Natural killer cell (primary cell): ENCODE data around the gene MRPL34. TPM values are rescaled to one million over a fixed set of nuclear protein-coding genes. Genes with fewer than 3 reads are reported as not detected.

Experiments used
- ATAC-seq, 3 donors: fragments of 150-1000 bp in 2 of 3; fragments of 200-7000 bp in 1 of 3; cut with Tn5 transposase; 1 replicate in 1 of 3; 2 replicates in 2 of 3; pipeline ENCODE4 v1.10.0; 2021; ENCODE audit warnings: mild to moderate bottlenecking in 2 of 3, moderate library complexity in 2 of 3
- DNase-seq, 2 donors: peaks; one replicate each; pipeline versions ENCODE4 v3.0.0 to v3.0.0-alpha.2; 2013 to 2021; ENCODE audit warnings: mixed read lengths in 1 of 2
- H3K27ac ChIP-seq: one replicate; pipeline ENCODE4 v1.5.1; 2013; ENCODE audit warnings: mild to moderate bottlenecking, low read length
- H3K27me3 ChIP-seq: one replicate; pipeline ENCODE4 v1.6.1; 2013; ENCODE audit warnings: low read length; ENCODE audit not compliant: control insufficient read depth, insufficient read depth
- H3K36me3 ChIP-seq: one replicate; pipeline ENCODE4 v1.6.1; 2013; ENCODE audit warnings: low read length; ENCODE audit not compliant: control insufficient read depth, insufficient read depth
- H3K4me1 ChIP-seq: one replicate; pipeline ENCODE4 v1.6.1; 2013; ENCODE audit warnings: low read length; ENCODE audit not compliant: control insufficient read depth, insufficient read depth
- H3K4me3 ChIP-seq: one replicate; pipeline ENCODE4 v1.5.1; 2013; ENCODE audit warnings: low read length
- H3K9me3 ChIP-seq: one replicate; pipeline ENCODE4 v1.6.1; 2013; ENCODE audit warnings: low read length; ENCODE audit not compliant: control insufficient read depth, insufficient read depth
- H3K27ac Mint-ChIP-seq, 2 donors: one replicate each; pipeline ENCODE4 v1.8.0; 2022; ENCODE audit warnings: mild to moderate bottlenecking in 2 of 2, mixed read lengths in 2 of 2, moderate library complexity in 1 of 2
- H3K27me3 Mint-ChIP-seq, 2 donors: one replicate each; pipeline ENCODE4 v1.8.0; 2022; ENCODE audit warnings: low read depth in 2 of 2, mixed read lengths in 2 of 2
- H3K36me3 Mint-ChIP-seq: one replicate; pipeline ENCODE4 v1.8.0; 2022; ENCODE audit warnings: mixed read lengths
- H3K4me1 Mint-ChIP-seq, 2 donors: one replicate each; pipeline ENCODE4 v1.8.0; 2022; ENCODE audit warnings: mixed read lengths in 2 of 2
- H3K4me3 Mint-ChIP-seq: one replicate; pipeline ENCODE4 v1.8.0; 2022; ENCODE audit warnings: mild to moderate bottlenecking, moderate library complexity, mixed read lengths
- H3K9me3 Mint-ChIP-seq, 2 donors: one replicate each; pipeline ENCODE4 v1.8.0; 2022; ENCODE audit warnings: mixed read lengths in 2 of 2
- WGBS: methylation state at CpG from one replicate; pipeline ENCODE4 v1.1.7; 2013; ENCODE audit warnings: missing lambda C conversion rate; ENCODE audit not compliant: insufficient coverage; 5-methylcytosine and 5-hydroxymethylcytosine counted together
- intact Hi-C: fragments of 100-400 bp; cut with micrococcal nuclease; formaldehyde crosslinking; loops from one replicate; pipeline ENCODE4 v1.14.2; 2022
- total RNA-seq, 4 donors: library from RNA; stranded (reverse); fragments of 120-200 nt in 1 of 4; gene quantifications; one replicate each; pipeline versions ENCODE4 v1.2.3 to v1.2.4, GENCODE V29; 2013 to 2022
- TF ChIP-seq, protein P1 (sequence below): fragments of 200-600 bp; IDR thresholded peaks from one replicate; pipeline ENCODE4 v1.8.0; 2022; ENCODE audit warnings: antibody characterized with exemption

MRPL34 gene
- total RNA-seq, 3 donors from 2014 or later (not counting 1 experiment from before 2014, with no cell fraction given) = 26.9 to 40.8 (median 39.4) TPM

- Mint-ChIP-seq H3K36me3 (no peaks in the 10 kb centered on the region), H3K4me3 (no peak overlapping the region), H3K27ac (no peak overlapping the region), H3K9me3 (no peaks in the 10 kb centered on the region), H3K4me1 (no peaks in the 10 kb centered on the region), H3K27me3 (no peaks in the 10 kb centered on the region)
- Histone ChIP-seq H3K27ac (no peak overlapping the region), H3K4me3 (no peak overlapping the region), H3K36me3 (peaks cover 51% of the 10 kb centered on the region), H3K27me3 (no peaks in the 10 kb centered on the region), H3K9me3 (no peaks in the 10 kb centered on the region), H3K4me1 (no peaks in the 10 kb centered on the region)
- WGBS = 98% methylated on average over 17 of the region's 19 CpGs
- DNase-seq (no peak), ATAC-seq (no peak)
- intact Hi-C loops = no loop called here
- TF ChIP-seq, protein P1, sequence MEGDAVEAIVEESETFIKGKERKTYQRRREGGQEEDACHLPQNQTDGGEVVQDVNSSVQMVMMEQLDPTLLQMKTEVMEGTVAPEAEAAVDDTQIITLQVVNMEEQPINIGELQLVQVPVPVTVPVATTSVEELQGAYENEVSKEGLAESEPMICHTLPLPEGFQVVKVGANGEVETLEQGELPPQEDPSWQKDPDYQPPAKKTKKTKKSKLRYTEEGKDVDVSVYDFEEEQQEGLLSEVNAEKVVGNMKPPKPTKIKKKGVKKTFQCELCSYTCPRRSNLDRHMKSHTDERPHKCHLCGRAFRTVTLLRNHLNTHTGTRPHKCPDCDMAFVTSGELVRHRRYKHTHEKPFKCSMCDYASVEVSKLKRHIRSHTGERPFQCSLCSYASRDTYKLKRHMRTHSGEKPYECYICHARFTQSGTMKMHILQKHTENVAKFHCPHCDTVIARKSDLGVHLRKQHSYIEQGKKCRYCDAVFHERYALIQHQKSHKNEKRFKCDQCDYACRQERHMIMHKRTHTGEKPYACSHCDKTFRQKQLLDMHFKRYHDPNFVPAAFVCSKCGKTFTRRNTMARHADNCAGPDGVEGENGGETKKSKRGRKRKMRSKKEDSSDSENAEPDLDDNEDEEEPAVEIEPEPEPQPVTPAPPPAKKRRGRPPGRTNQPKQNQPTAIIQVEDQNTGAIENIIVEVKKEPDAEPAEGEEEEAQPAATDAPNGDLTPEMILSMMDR = no peak
These were observed 30.1 kb upstream of the MRPL34 start for GRCh38 chr19:17275441-17276175.

DNA sequence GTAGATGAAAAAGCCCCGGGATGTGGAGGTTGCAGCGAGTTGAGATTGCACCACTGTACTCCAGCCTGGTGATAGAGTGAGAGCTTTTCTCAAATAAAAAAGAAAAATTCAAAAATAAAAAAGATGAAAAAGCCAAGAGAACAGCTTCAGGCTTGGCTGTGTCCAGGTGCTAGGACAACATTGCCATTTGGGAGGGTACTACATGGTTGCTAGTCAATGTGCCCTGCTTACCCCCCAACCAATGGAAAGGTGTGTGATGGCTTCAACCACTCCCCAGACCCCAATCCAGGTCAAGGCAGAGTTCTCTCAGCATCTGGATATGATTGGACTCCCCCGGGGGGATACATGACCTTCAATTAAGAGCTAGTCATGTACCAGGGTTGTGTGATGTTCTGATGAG, 26.2 kb upstream of the MRPL34 start:
- H3K4me3 Mint-ChIP-seq = no peak overlapping the region
- no peak for ATAC-seq
- Histone ChIP-seq H3K9me3 (no peaks in the 10 kb centered on the region), H3K27me3 (peaks cover 12% of the 10 kb centered on the region), H3K27ac (no peak overlapping the region), H3K36me3 (peaks cover 28% of the 10 kb centered on the region), H3K4me3 (no peak overlapping the region), H3K4me1 (peaks cover 19% of the 10 kb centered on the region)
- 86% methylated on average over 3 of the region's 3 CpGs for WGBS
- peaks cover 0 to 17% of the 10 kb centered on the region in 2 donors for H3K27me3 Mint-ChIP-seq
- H3K9me3 Mint-ChIP-seq = no peaks in the 10 kb centered on the region
- TF ChIP-seq, protein P1 = no peak
- no peaks in the 10 kb centered on the region for H3K36me3 Mint-ChIP-seq
- DNase-seq = no peak
- H3K27ac Mint-ChIP-seq = no peak overlapping the region
- H3K4me1 Mint-ChIP-seq = peaks cover 0 to 14% of the 10 kb centered on the region in 2 donors
- intact Hi-C loops = no loop called here

GRCh38 chr19:17281391-17282304, 24.0 kb upstream of the MRPL34 start, which contains the start of gene ANKLE1:
TSS of gene ANKLE1 (plus strand) at chr19:17281901. CDS start at chr19:17281921, 20 bp downstream.
- DNase-seq = peak in 1 of 2 donors; percentile 39
- H3K9me3 Mint-ChIP-seq = no peaks in the 10 kb centered on the region
- no peaks in the 10 kb centered on the region for H3K9me3 ChIP-seq
- WGBS = 5% methylated on average over 75 of the region's 75 CpGs
- H3K4me1 Mint-ChIP-seq = peaks cover 0 to 14% of the 10 kb centered on the region in 2 donors
- H3K27ac Mint-ChIP-seq = no peak within 1 kb of the TSS
- H3K4me1 ChIP-seq = peaks cover 19% of the 10 kb centered on the region
- intact Hi-C loops = loop anchor here (1.0 kb wide), 3 partner anchors 76 to 510 kb away; no protein-coding TSS in a partner anchor
- peak; percentile 6 to 47 (median 8) for ATAC-seq
- TF ChIP-seq, protein P1 = no peak
- peak within 1 kb of the TSS; percentile 31 for H3K4me3 ChIP-seq
- no peak within 1 kb of the TSS for H3K27ac ChIP-seq
- H3K36me3 ChIP-seq = peaks cover 13% of the 10 kb centered on the region
- peaks cover 12% of the 10 kb centered on the region for H3K27me3 ChIP-seq
- H3K36me3 Mint-ChIP-seq = no peaks in the 10 kb centered on the region
- H3K4me3 Mint-ChIP-seq = peak within 1 kb of the TSS; percentile 74
- H3K27me3 Mint-ChIP-seq = peaks cover 0 to 21% of the 10 kb centered on the region in 2 donors
